ENCODE data around the gene CD6. TPM values are rescaled to one million over a fixed set of nuclear protein-coding genes. Genes with fewer than 3 reads are reported as not detected.

Gene CD6
- total RNA-seq, 1 experiment from 2014 or later: not detected

Small RNA genes within 50 kb of the gene (small RNA-seq; reads per million reads assigned to genes)
- not detected for gene RNU6-933P

Other genes starting within 250 kb of the CD6 start
- not detected in 2 replicates for gene MS4A18, start 247.0 kb upstream of the CD6 start, total RNA-seq (2014; rRNA removed; shearing (Covaris generic); ENCODE audit: low replicate concordance)
- not detected in 2 replicates for gene MS4A15, start 214.8 kb upstream of the CD6 start, total RNA-seq (2014; rRNA removed; shearing (Covaris generic); ENCODE audit: low replicate concordance)
- gene MS4A10, start 186.3 kb upstream of the CD6 start, total RNA-seq (2014; rRNA removed; shearing (Covaris generic); ENCODE audit: low replicate concordance): not detected in 2 replicates
- gene CCDC86, start 129.6 kb upstream of the CD6 start, total RNA-seq (2014; rRNA removed; shearing (Covaris generic); ENCODE audit: low replicate concordance): 10.4 and 21.2 TPM in 2 replicates
- gene PTGDR2, start 115.7 kb upstream of the CD6 start, total RNA-seq (2014; rRNA removed; shearing (Covaris generic); ENCODE audit: low replicate concordance): not detected in 2 replicates
- gene ZP1, start 104.1 kb upstream of the CD6 start, total RNA-seq (2014; rRNA removed; shearing (Covaris generic); ENCODE audit: low replicate concordance): not detected in 2 replicates
- gene PRPF19, start 65.1 kb upstream of the CD6 start, total RNA-seq (2014; rRNA removed; shearing (Covaris generic); ENCODE audit: low replicate concordance): 87.2 and 109 TPM in 2 replicates
- gene TMEM109, start 57.5 kb upstream of the CD6 start, total RNA-seq (2014; rRNA removed; shearing (Covaris generic); ENCODE audit: low replicate concordance): 42.3 and 44.4 TPM in 2 replicates
- 1.6 and 5.2 TPM in 2 replicates for gene TMEM132A, start 47.2 kb upstream of the CD6 start, total RNA-seq (2014; rRNA removed; shearing (Covaris generic); ENCODE audit: low replicate concordance)
- 49.5 and 64.7 TPM in 2 replicates for gene SLC15A3, start 19.5 kb upstream of the CD6 start, total RNA-seq (2014; rRNA removed; shearing (Covaris generic); ENCODE audit: low replicate concordance)
- not detected in 2 replicates for gene CD5, start 130.8 kb downstream of the CD6 start, total RNA-seq (2014; rRNA removed; shearing (Covaris generic); ENCODE audit: low replicate concordance)
- 11.3 and 13.8 TPM in 2 replicates for gene VPS37C, start 189.7 kb downstream of the CD6 start, total RNA-seq (2014; rRNA removed; shearing (Covaris generic); ENCODE audit: low replicate concordance)
- gene PGA3, start 231.8 kb downstream of the CD6 start, total RNA-seq (2014; rRNA removed; shearing (Covaris generic); ENCODE audit: low replicate concordance): not detected in 2 replicates

All from Karpas-422 (cell line).